HEK293T (cell line): ENCODE results near the gene DHX32.

ENCODE experiments used
- CTCF ChIA-PET: fragments of 350-600 bp; formaldehyde crosslinking; extraction: SDS; loops from one replicate; lab custom pipeline; 2021; ENCODE audit warnings: antibody characterized with exemption, inconsistent platforms; lab: Yijun Ruan, JAX
- POLR2A ChIA-PET: fragments of 350-600 bp; formaldehyde crosslinking; extraction: SDS; loops from one replicate; lab custom pipeline; 2020; ENCODE audit warnings: antibody characterized with exemption, inconsistent platforms; lab: Yijun Ruan, JAX
- DNase-seq: peaks from one replicate; pipeline ENCODE4 v3.0.0; 2012; ENCODE audit warnings: mixed read lengths; ENCODE audit errors: extremely low spot score
- ARNT ChIP-seq: fragments of 450-650 bp; IDR thresholded peaks from 2 replicates; pipeline ENCODE4 v1.6.1; 2017; ENCODE audit warnings: mild to moderate bottlenecking
- BHLHE40 ChIP-seq: fragments of 450-650 bp; IDR thresholded peaks from 2 replicates; pipeline ENCODE4 v1.6.1; 2016; ENCODE audit warnings: mild to moderate bottlenecking, moderate library complexity, borderline replicate concordance
- CTBP1 ChIP-seq: fragments of 450-650 bp; IDR thresholded peaks from 2 replicates; pipeline ENCODE4 v1.6.1; 2016; ENCODE audit warnings: borderline replicate concordance
- ELF4 ChIP-seq: fragments of 450-650 bp; IDR thresholded peaks from 2 replicates; pipeline ENCODE4 v1.6.1; 2017; ENCODE audit warnings: antibody characterized with exemption
- FOXA1 ChIP-seq: fragments of 450-650 bp; IDR thresholded peaks from 2 replicates; pipeline ENCODE4 v1.6.1; 2016; ENCODE audit warnings: mild to moderate bottlenecking
- FOXK2 ChIP-seq: fragments of 450-650 bp; IDR thresholded peaks from 2 replicates; pipeline ENCODE4 v1.6.1; 2016; ENCODE audit warnings: mild to moderate bottlenecking
- FOXM1 ChIP-seq: fragments of 450-650 bp; IDR thresholded peaks from 2 replicates; pipeline ENCODE4 v1.6.1; 2017; ENCODE audit warnings: mild to moderate bottlenecking, borderline replicate concordance
- HDGF ChIP-seq: fragments of 450-650 bp; IDR thresholded peaks from 2 replicates; pipeline ENCODE4 v1.6.1; 2017; ENCODE audit warnings: antibody characterized with exemption, borderline replicate concordance
- L3MBTL2 ChIP-seq: fragments of 450-650 bp; conservative IDR thresholded peaks from 2 replicates; pipeline ENCODE4 v1.6.1; 2016; ENCODE audit warnings: mild to moderate bottlenecking
- LEF1 ChIP-seq: fragments of 450-650 bp; IDR thresholded peaks from 2 replicates; pipeline ENCODE4 v1.6.1; 2017; ENCODE audit warnings: mild to moderate bottlenecking, borderline replicate concordance
- NFRKB ChIP-seq: fragments of 450-650 bp; IDR thresholded peaks from 2 replicates; pipeline ENCODE4 v1.6.1; 2016; ENCODE audit warnings: mild to moderate bottlenecking, moderate library complexity
- PKNOX1 ChIP-seq: fragments of 450-650 bp; IDR thresholded peaks from 2 replicates; pipeline ENCODE4 v1.6.1; 2016
- SP1 ChIP-seq: fragments of 450-650 bp; IDR thresholded peaks from 2 replicates; pipeline ENCODE4 v1.6.1; 2017
- SUZ12 ChIP-seq: fragments of 450-650 bp; IDR thresholded peaks from 2 replicates; pipeline ENCODE4 v1.6.1; 2016; ENCODE audit warnings: mild to moderate bottlenecking
- TARDBP ChIP-seq: fragments of 450-650 bp; IDR thresholded peaks from 2 replicates; pipeline ENCODE4 v1.6.1; 2016
- ZNF384 ChIP-seq: fragments of 450-650 bp; IDR thresholded peaks from 2 replicates; pipeline ENCODE4 v1.6.1; 2016

The DHX32 gene

GRCh38 chr10:125848857-125849256 is 32.2 kb downstream of the DHX32 start:
- no peak for TF ChIP-seq ARNT
- TF ChIP-seq FOXK2 = no peak
- TF ChIP-seq NFRKB = no peak
- no peak for TF ChIP-seq SUZ12
- no peak for TF ChIP-seq L3MBTL2
- no peak for TF ChIP-seq ELF4
- no peak for TF ChIP-seq LEF1
- TF ChIP-seq ZNF384 = no peak
- no peak for TF ChIP-seq BHLHE40
- TF ChIP-seq HDGF = no peak
- no peak for TF ChIP-seq FOXA1
- no peak for TF ChIP-seq PKNOX1
- TF ChIP-seq CTBP1 = no peak
- no peak for TF ChIP-seq SP1
- no peak for TF ChIP-seq TARDBP
- TF ChIP-seq FOXM1 = no peak
- no peak for DNase-seq
- ChIA-PET CTCF (no interaction called here), POLR2A (no interaction called here)

- TF ChIP-seq PKNOX1 = no peak
- no peak for TF ChIP-seq ARNT
- no peak for TF ChIP-seq ELF4
- no peak for TF ChIP-seq SP1
- no peak for TF ChIP-seq L3MBTL2
- TF ChIP-seq FOXK2 = no peak
- no peak for TF ChIP-seq ZNF384
- no peak for TF ChIP-seq FOXA1
- no peak for TF ChIP-seq BHLHE40
- TF ChIP-seq SUZ12 = no peak
- TF ChIP-seq NFRKB = no peak
- TF ChIP-seq HDGF = no peak
- TF ChIP-seq CTBP1 = no peak
- TF ChIP-seq TARDBP = no peak
- CTCF ChIA-PET = no interaction called here
- DNase-seq = no peak
- POLR2A ChIA-PET = no interaction called here
These were observed 32.7 kb downstream of the DHX32 start for GRCh38 chr10:125848371-125848770.

GRCh38 chr10:125846894-125847293 is 34.2 kb downstream of the DHX32 start:
- ChIA-PET CTCF (no interaction called here), POLR2A (no interaction called here)
- DNase-seq = no peak
- TF ChIP-seq SP1 = no peak

GRCh38 chr10:125845617-125846016 is 35.5 kb downstream of the DHX32 start:
- TF ChIP-seq ZNF384 = no peak
- no peak for TF ChIP-seq ELF4
- no peak for TF ChIP-seq BHLHE40
- no peak for TF ChIP-seq SUZ12
- TF ChIP-seq NFRKB = no peak
- TF ChIP-seq TARDBP = no peak
- TF ChIP-seq ARNT = no peak
- TF ChIP-seq FOXA1 = no peak
- no peak for TF ChIP-seq CTBP1
- TF ChIP-seq FOXM1 = no peak
- TF ChIP-seq L3MBTL2 = no peak
- TF ChIP-seq FOXK2 = no peak
- TF ChIP-seq SP1 = no peak
- TF ChIP-seq PKNOX1 = no peak
- ChIA-PET CTCF (no interaction called here), POLR2A (no interaction called here)
- no peak for DNase-seq

- no peak for DNase-seq
- TF ChIP-seq NFRKB = no peak
- no peak for TF ChIP-seq LEF1
- TF ChIP-seq FOXK2 = no peak
- TF ChIP-seq TARDBP = no peak
- TF ChIP-seq SP1 = no peak
- no peak for TF ChIP-seq L3MBTL2
- TF ChIP-seq FOXM1 = no peak
- TF ChIP-seq ZNF384 = no peak
- no peak for TF ChIP-seq CTBP1
- no peak for TF ChIP-seq SUZ12
- ChIA-PET POLR2A (no interaction called here), CTCF (no interaction called here)
These were observed 36.3 kb downstream of the DHX32 start for GRCh38 chr10:125844751-125845221.

- POLR2A ChIA-PET = no interaction called here
- TF ChIP-seq HDGF = no peak
- CTCF ChIA-PET = no interaction called here
- no peak for DNase-seq
These were observed 37.3 kb downstream of the DHX32 start for GRCh38 chr10:125843603-125844329.

DNA sequence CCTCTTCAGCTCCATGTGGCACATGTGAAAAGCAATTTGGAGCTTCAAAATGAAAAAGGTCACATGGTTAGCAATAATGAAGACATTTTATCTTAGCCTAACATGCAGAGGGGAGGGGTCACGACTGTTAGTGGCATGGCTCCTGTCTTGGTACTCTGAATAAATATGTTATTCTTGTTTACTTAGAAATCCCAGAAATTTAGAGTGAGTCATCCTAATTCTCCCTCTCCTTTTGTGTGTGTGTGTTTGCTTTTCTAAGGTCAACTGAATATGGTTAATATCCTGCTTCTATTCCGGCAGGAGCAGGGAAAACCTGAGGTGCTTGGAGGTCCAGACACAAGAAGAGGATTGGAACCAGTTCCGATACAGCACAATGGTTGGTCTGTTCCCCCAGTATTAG is 40.1 kb downstream of the DHX32 start:
- CTCF ChIA-PET = no interaction called here

More for the DNA sequence above, 40.1 kb downstream of the DHX32 start:
- TF ChIP-seq PKNOX1 = no peak
- TF ChIP-seq LEF1 = no peak
- TF ChIP-seq NFRKB = no peak
- TF ChIP-seq FOXM1 = no peak
- no peak for TF ChIP-seq CTBP1
- no peak for TF ChIP-seq BHLHE40
- no peak for TF ChIP-seq ZNF384
- TF ChIP-seq SP1 = no peak
- TF ChIP-seq FOXK2 = no peak
- TF ChIP-seq HDGF = no peak
- no peak for TF ChIP-seq FOXA1
- TF ChIP-seq SUZ12 = no peak
- no peak for TF ChIP-seq L3MBTL2
- TF ChIP-seq ARNT = no peak
- DNase-seq = no peak
- POLR2A ChIA-PET = interaction anchor here (1.3 kb wide), 1 partner anchor 15 kb away, joined by 3 read pairs; no protein-coding TSS in a partner anchor
